Loucy (cell line): ENCODE data around the gene PCDHB5.

Experiments
- H2AFZ ChIP-seq: fragments of 200-600 bp; sonication (generic); 2 replicates; pipeline ENCODE4 v1.6.0; 2016; ENCODE audit warnings: antibody characterized with exemption, mild to moderate bottlenecking, low read length, moderate library complexity
- H3F3A ChIP-seq: fragments of 200-600 bp; 2 replicates; pipeline ENCODE4 v1.6.0; 2016; ENCODE audit warnings: antibody characterized with exemption, low read depth, mild to moderate bottlenecking
- H3K27me3 ChIP-seq: fragments of 200-600 bp; sonication (generic); 2 replicates; pipeline ENCODE4 v1.6.1; 2014; ENCODE audit warnings: low read length, mild to moderate bottlenecking; ENCODE audit not compliant: insufficient read depth, poor library complexity, severe bottlenecking
- H3K36me3 ChIP-seq: fragments of 200-600 bp; sonication (generic); 2 replicates; pipeline ENCODE4 v1.6.1; 2016; ENCODE audit warnings: low read length; ENCODE audit not compliant: insufficient read depth
- H3K4me1 ChIP-seq: fragments of 200-600 bp; sonication (generic); 2 replicates; pipeline ENCODE4 v1.5.1; 2014; ENCODE audit warnings: low read length, mild to moderate bottlenecking; ENCODE audit not compliant: insufficient read depth, poor library complexity, severe bottlenecking
- H3K4me2 ChIP-seq: fragments of 200-600 bp; sonication (generic); 2 replicates; pipeline ENCODE4 v1.6.0; 2014; ENCODE audit warnings: antibody characterized with exemption, low read length, low read depth, mild to moderate bottlenecking; ENCODE audit not compliant: poor library complexity, severe bottlenecking
- H3K4me3 ChIP-seq: fragments of 200-600 bp; sonication (generic); 2 replicates; pipeline ENCODE4 v1.5.1; 2014; ENCODE audit warnings: low read length, mild to moderate bottlenecking, mixed read lengths; ENCODE audit not compliant: poor library complexity, severe bottlenecking
- H3K79me2 ChIP-seq: fragments of 200-600 bp; sonication (generic); 2 replicates; pipeline ENCODE4 v1.6.1; 2014; ENCODE audit warnings: low read length; ENCODE audit not compliant: insufficient read depth
- H3K9ac ChIP-seq: fragments of 200-600 bp; sonication (generic); 2 replicates; pipeline ENCODE4 v1.6.0; 2014; ENCODE audit warnings: mild to moderate bottlenecking, low read depth, low read length, moderate library complexity; ENCODE audit not compliant: poor library complexity, severe bottlenecking
- H3K9me2 ChIP-seq: fragments of 200-600 bp; sonication (generic); replicated peaks from 2 replicates; pipeline ENCODE4 v1.6.1; 2016; ENCODE audit warnings: low read depth, low read length, mixed read lengths
- H3K9me3 ChIP-seq: fragments of 200-600 bp; sonication (generic); 2 replicates; pipeline ENCODE4 v1.6.1; 2014; ENCODE audit warnings: mild to moderate bottlenecking, antibody characterized with exemption, low read length, low read depth; ENCODE audit not compliant: insufficient read depth
- H4K20me1 ChIP-seq: fragments of 200-600 bp; sonication (generic); 2 replicates; pipeline ENCODE4 v1.6.0; 2014; ENCODE audit warnings: antibody characterized with exemption, low read length, mild to moderate bottlenecking; ENCODE audit not compliant: insufficient read depth, poor library complexity, severe bottlenecking
- EZH2phosphoT487 ChIP-seq: fragments of 200-600 bp; IDR thresholded peaks from 2 replicates; pipeline ENCODE4 v1.6.1; 2018; ENCODE audit warnings: antibody characterized with exemption, mild to moderate bottlenecking, moderate library complexity, borderline replicate concordance
- TF ChIP-seq, protein P1 (sequence below): fragments of 200-600 bp; sonication (generic); conservative IDR thresholded peaks from 2 replicates; pipeline ENCODE4 v1.5.1; 2014; ENCODE audit warnings: mild to moderate bottlenecking, antibody characterized with exemption, low read length

The PCDHB5 gene

DNA sequence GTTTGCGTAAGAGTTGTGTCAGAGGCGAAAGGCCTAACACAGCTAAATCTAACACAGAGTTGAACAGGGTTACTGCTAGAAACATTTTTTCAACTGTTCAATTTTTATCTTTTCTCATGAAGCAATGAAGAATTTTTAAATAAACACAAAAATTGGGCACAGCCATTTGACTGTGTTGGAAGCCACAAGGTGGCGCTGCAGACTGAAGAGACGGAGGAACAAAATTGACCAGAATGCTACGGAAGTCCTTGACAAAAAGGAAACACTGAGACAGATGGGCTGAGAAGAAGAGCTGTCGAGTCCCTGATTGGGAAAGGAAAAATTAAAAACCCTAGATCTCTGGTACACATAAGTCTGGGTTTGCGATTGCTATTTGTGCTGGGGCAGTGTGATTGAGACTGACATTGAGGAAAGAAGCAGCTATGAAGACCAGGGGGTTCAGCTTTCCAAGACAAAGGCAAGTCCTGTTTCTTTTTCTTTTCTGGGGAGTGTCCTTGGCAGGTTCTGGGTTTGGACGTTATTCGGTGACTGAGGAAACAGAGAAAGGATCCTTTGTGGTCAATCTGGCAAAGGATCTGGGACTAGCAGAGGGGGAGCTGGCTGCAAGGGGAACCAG, 52.0 kb downstream of the PCDHB5 start, which contains the start of gene PCDHB9:
Gene PCDHB9 (plus strand): TSS at position 265 of the 616 bp plus-strand sequence. CDS start 158 bp downstream, at position 423.
- H3K9me3 ChIP-seq, result no peaks in the 10 kb centered on the region
- peak within 1 kb of the TSS; percentile 86 for H2AFZ ChIP-seq
- H3K27me3 ChIP-seq, result no peaks in the 10 kb centered on the region
- H3F3A ChIP-seq, result no peaks in the 10 kb centered on the region
- peak within 1 kb of the TSS; percentile 61 for H3K9ac ChIP-seq
- H3K36me3 ChIP-seq, result no peaks in the 10 kb centered on the region
- no peaks in the 10 kb centered on the region for H4K20me1 ChIP-seq
- H3K9me2 ChIP-seq, result no peaks in the 10 kb centered on the region
- peak within 1 kb of the TSS; percentile 70 for H3K4me3 ChIP-seq
- no peaks in the 10 kb centered on the region for H3K4me1 ChIP-seq
- H3K4me2 ChIP-seq, result peak within 1 kb of the TSS; percentile 60
- H3K79me2 ChIP-seq, result no peaks in the 10 kb centered on the region
- no peak for TF ChIP-seq EZH2phosphoT487
- TF ChIP-seq, protein P1, sequence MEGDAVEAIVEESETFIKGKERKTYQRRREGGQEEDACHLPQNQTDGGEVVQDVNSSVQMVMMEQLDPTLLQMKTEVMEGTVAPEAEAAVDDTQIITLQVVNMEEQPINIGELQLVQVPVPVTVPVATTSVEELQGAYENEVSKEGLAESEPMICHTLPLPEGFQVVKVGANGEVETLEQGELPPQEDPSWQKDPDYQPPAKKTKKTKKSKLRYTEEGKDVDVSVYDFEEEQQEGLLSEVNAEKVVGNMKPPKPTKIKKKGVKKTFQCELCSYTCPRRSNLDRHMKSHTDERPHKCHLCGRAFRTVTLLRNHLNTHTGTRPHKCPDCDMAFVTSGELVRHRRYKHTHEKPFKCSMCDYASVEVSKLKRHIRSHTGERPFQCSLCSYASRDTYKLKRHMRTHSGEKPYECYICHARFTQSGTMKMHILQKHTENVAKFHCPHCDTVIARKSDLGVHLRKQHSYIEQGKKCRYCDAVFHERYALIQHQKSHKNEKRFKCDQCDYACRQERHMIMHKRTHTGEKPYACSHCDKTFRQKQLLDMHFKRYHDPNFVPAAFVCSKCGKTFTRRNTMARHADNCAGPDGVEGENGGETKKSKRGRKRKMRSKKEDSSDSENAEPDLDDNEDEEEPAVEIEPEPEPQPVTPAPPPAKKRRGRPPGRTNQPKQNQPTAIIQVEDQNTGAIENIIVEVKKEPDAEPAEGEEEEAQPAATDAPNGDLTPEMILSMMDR, result peak; percentile 96
